Epithelial cell of prostate (primary cell): ENCODE measurements around the gene FMN1.
A peak's percentile ranks its signal among the peaks of the same experiment; 100 is the strongest.

ENCODE experiments used
- DNase-seq: peaks from one replicate; pipeline ENCODE4 v3.0.0-alpha.2; 2011; ENCODE audit warnings: low read depth, low spot score
- H3K27ac ChIP-seq: fragments of 450-650 bp; 2 replicates; pipeline ENCODE4 v1.5.1; 2017; ENCODE audit warnings: mild to moderate bottlenecking

The FMN1 gene

DNA sequence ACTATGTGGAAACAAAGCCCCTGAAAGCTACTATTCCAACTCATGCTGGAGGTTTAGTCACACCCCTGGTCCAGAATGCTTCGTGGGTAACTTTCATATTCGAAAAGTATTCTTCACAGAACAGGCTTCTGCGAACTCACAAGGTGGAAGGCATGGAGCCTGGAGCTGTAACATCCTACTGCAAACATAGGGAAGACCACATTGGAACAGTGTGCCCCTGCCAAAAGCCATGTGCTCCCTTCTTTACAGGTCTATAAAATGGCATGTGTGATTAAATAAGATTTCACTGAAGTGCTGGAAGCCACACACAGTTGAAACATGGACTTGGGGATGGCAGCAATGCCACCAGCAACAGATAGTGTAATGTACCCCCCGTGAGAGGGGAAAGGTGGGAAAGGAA is 370.8 kb downstream of the FMN1 start:
- DNase-seq, result no peak
- H3K27ac ChIP-seq, result peak overlapping the region; percentile 66

- DNase-seq, result no peak
- no peak overlapping the region for H3K27ac ChIP-seq
These were observed 371.8 kb downstream of the FMN1 start for GRCh38 chr15:32822739-32823138.

DNA sequence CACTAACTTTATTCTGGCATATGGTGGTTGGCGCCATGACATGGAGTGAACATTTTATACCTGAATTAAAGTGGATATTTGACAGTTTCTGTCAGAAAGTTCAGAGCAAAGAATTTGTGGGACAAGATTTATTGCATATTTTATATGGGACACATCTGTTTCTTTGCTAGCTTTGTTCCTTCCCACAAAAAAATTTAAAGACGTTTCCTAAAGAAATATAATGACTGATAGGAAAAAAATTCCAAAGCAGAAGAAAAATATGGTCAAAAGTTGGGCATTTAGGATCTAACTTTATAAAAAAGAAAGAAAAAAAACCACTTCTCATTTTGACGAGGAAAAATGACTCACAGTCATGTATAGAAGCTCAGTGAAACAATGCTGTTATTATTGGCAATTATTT is 375.1 kb downstream of the FMN1 start:
- H3K27ac ChIP-seq, result no peak overlapping the region
- DNase-seq, result no peak

DNA sequence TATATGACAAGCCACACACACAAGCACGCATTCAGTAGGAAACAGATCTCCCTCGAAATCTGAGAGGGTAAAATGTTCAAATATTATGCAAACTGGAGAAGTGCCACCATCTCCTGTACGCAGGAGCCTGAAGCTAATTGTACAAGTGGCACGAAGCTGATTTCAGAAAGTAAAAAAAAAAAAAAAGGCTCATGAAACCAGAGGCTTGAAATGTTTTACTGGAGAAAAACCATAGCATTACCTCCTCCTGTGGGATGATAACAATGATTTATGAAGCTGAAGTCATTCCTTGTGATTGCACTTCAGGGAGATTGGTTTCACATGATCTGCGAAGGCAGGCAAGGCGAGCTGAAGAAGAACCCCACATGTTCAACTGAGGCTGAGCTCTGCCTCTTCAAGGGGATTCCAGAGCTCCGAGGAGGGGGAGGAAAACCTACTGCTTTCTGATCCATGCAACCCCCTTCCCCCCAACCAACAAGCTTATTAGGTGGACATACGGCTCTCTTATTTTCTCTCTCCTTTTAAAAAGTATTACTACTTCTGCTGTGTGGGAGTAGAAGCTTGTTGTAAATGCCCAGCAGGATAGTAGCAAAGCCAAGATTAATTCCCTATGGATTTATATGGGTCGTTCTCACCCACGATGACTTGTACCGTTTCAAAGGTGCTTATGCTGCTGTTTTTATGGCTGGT is 375.6 kb downstream of the FMN1 start:
- no peak for DNase-seq
- no peak overlapping the region for H3K27ac ChIP-seq

GRCh38 chr15:32817577-32817976 is 376.9 kb downstream of the FMN1 start:
- no peak for DNase-seq
- no peak overlapping the region for H3K27ac ChIP-seq

DNA sequence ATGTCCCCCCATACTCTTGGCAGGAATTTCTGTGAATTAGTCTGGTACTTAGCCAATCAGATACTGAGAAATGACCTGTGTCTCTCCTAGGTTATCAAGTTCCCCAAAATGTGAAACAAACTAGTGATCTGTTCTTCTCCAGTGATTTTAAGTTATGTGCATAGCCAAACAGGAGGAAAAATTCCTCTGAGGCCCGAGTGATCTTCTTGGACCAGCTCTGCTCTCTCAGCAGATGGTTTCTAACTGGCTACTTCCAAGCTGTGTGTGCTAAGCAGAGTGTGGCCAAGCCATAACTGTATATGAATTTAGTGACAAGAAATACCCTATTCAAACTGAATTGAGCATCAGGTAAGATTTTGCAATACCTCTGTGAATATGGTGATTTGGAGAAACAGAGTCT is 387.2 kb downstream of the FMN1 start:
- no peak overlapping the region for H3K27ac ChIP-seq
- DNase-seq, result no peak

GRCh38 chr15:32803631-32804030 is 390.9 kb downstream of the FMN1 start:
- no peak for DNase-seq

GRCh38 chr15:32802286-32802936 is 392.1 kb downstream of the FMN1 start:
- DNase-seq, result no peak
- no peak overlapping the region for H3K27ac ChIP-seq

More at GRCh38 chr15:32803631-32804030, 390.9 kb downstream of the FMN1 start:
- H3K27ac ChIP-seq, result no peak overlapping the region

- DNase-seq, result no peak
These were observed 394.5 kb downstream of the FMN1 start for GRCh38 chr15:32799936-32800535.

DNA sequence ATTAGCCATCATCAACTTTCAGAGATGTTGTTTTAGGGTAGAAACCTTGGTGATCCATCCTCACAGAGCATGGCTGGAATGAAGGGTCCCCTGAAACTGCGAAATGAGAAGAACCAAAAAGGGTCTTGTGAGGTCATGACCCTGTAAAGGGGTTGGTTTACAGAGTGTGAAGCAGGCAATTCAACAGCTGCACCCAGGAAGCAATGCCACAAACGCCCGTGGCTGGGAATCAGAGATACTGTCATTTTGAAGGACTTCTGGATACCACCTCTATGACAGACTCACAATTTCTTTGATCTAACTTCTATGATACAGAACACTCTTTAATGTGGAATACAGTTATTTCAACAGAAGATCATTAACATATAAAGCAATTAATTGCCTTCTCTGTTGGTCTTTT is 397.7 kb downstream of the FMN1 start:
- no peak for DNase-seq
- no peak overlapping the region for H3K27ac ChIP-seq

More at GRCh38 chr15:32799936-32800535, 394.5 kb downstream of the FMN1 start:
- no peak overlapping the region for H3K27ac ChIP-seq

DNA sequence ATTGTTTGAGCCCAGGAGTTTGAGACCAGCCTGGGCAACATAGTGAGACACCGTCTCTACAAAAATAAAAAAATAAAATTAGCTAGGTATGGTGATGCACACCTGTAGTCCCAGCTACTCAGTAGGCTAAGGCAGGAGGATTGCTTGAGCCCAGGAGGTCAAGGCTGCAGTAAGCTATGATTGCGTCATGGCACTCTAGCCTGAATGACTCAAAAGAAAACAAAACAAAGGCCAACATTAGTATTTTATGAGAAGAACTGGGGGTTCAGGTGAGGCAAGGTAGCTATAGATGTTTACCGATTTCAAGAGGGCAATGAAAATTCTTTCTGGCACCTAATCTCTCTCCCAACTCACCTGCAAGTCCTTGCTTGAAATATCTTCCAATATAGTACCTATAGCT is 399.5 kb downstream of the FMN1 start:
- no peak overlapping the region for H3K27ac ChIP-seq
- DNase-seq, result no peak

- DNase-seq, result no peak
- no peak overlapping the region for H3K27ac ChIP-seq
These were observed 402.1 kb downstream of the FMN1 start for GRCh38 chr15:32792436-32792835.

GRCh38 chr15:32790352-32790999 is 404.0 kb downstream of the FMN1 start:
- no peak for DNase-seq
- H3K27ac ChIP-seq, result no peak overlapping the region

- DNase-seq, result no peak
These were observed 406.6 kb downstream of the FMN1 start for GRCh38 chr15:32787949-32788348.

GRCh38 chr15:32786906-32787305 is 407.6 kb downstream of the FMN1 start:
- no peak overlapping the region for H3K27ac ChIP-seq
- no peak for DNase-seq

More at GRCh38 chr15:32787949-32788348, 406.6 kb downstream of the FMN1 start:
- no peak overlapping the region for H3K27ac ChIP-seq

DNA sequence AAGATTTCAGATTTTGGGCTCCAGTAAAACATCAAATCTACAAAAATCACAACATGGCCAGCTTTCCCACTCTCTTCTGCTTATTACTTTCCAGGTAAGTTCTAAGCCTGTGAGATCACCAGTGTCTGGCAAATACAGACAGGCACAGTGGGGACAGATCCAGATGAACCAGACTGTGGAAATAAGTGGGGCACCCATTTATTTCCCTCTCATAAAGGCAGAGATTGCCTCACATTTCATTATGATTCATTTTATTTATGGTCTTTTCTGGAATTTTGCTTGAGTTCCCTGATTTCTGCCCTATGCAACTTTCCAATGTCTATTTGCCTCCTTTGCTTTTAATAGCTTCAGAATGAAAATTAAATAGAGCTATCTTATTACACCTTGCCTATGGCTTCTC is 409.9 kb downstream of the FMN1 start:
- H3K27ac ChIP-seq, result no peak overlapping the region
- DNase-seq, result no peak

DNA sequence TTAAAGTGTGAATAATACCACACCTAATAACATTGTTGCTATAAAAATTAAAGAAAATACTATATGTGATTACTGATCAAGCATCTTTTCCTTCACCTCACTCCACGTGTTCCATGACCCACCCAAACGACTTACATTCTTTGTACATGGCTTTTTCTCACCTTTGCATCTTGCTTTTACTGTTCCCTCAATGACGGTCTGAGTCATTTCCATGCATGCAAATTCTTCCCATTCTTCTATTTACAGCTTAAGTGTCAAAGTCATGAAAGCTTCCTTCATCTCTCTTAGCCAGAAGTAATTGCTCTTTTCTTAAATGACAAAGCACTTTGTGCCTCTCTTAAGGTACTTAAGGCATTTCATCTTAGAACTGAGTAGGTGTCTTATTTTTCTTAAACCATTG is 412.7 kb downstream of the FMN1 start:
- DNase-seq, result no peak
- no peak overlapping the region for H3K27ac ChIP-seq

DNA sequence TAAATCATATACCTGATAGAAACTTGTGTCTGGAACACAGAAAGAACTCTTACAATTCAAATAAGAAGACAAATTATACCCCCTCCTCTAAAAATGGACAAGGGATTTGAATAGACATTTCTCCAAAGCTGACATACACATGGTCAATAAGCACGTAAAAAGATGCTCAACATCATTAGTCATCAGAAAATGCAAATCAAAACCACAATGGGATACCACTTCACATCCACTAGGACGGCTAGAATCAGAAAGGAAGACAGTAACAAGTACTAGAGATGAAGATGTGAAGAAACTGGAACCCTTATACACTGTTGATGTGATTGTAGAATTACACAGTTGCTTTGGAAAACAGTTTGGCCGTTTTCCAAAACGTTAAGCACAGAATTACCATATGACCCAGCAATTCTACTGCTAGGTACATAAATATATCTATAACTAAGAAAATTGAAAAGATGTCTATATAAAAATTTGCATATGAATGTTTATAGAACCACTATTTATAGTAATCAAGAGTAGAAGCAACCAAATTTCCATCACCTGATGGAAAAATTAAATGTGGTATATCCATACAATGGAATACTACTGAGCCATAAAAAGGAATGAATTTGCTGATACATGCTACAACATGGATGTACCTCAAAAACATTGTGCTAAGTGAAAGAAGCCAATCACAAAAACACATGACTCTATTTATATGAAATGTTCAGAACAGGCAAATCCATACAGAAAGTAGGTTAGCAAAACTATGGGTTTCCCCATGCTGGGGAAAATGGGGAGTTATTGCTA is 415.9 kb downstream of the FMN1 start:
- no peak for DNase-seq
- H3K27ac ChIP-seq, result no peak overlapping the region

GRCh38 chr15:32775103-32775502 is 419.4 kb downstream of the FMN1 start:
- DNase-seq, result no peak
- no peak overlapping the region for H3K27ac ChIP-seq

- DNase-seq, result no peak
- H3K27ac ChIP-seq, result no peak overlapping the region
These were observed 420.5 kb downstream of the FMN1 start for GRCh38 chr15:32774022-32774421.
